Smooth muscle cell (in vitro differentiated cells): ENCODE data around the gene NBAS. TPM values are rescaled to one million over a fixed set of nuclear protein-coding genes. Genes with fewer than 3 reads are reported as not detected.

Source experiments
- DNase-seq: peaks from one replicate; lab custom pipeline; 2025; ENCODE audit not compliant: unreplicated experiment; lab: John Stamatoyannopoulos, UW
- H2AFZ ChIP-seq: fragments of 200-600 bp; sonication (generic); 2 replicates; pipeline ENCODE4 v1.6.0; 2016; ENCODE audit warnings: antibody characterized with exemption, low read depth, mild to moderate bottlenecking
- H3F3A ChIP-seq: fragments of 200-600 bp; sonication (generic); 2 replicates; pipeline ENCODE4 v1.6.0; 2017; ENCODE audit warnings: antibody characterized with exemption, low read depth
- H3K27ac ChIP-seq: fragments of 200-600 bp; sonication (generic); 2 replicates; pipeline ENCODE4 v1.5.1; 2016; ENCODE audit warnings: low read depth, mild to moderate bottlenecking
- H3K27me3 ChIP-seq: fragments of 200-600 bp; sonication (generic); 2 replicates; pipeline ENCODE4 v1.6.1; 2016; ENCODE audit warnings: low read depth, mild to moderate bottlenecking
- H3K36me3 ChIP-seq: fragments of 200-600 bp; sonication (generic); 2 replicates; pipeline ENCODE4 v1.5.1; 2016; ENCODE audit warnings: low read depth
- H3K4me1 ChIP-seq: fragments of 200-600 bp; sonication (generic); 2 replicates; pipeline ENCODE4 v1.5.1; 2016; ENCODE audit warnings: low read depth
- H3K4me2 ChIP-seq: fragments of 200-600 bp; sonication (generic); 2 replicates; pipeline ENCODE4 v1.6.0; 2016; ENCODE audit warnings: mild to moderate bottlenecking
- H3K4me3 ChIP-seq: fragments of 200-600 bp; sonication (generic); 2 replicates; pipeline ENCODE4 v1.5.1; 2016; ENCODE audit warnings: mild to moderate bottlenecking
- H3K79me2 ChIP-seq: fragments of 200-600 bp; sonication (generic); 2 replicates; pipeline ENCODE4 v1.6.0; 2016; ENCODE audit warnings: low read depth, mild to moderate bottlenecking
- H3K9ac ChIP-seq: fragments of 200-600 bp; sonication (generic); 2 replicates; pipeline ENCODE4 v1.6.0; 2016; ENCODE audit warnings: low read depth
- H3K9me3 ChIP-seq: fragments of 200-600 bp; sonication (generic); replicated peaks from 2 replicates; pipeline ENCODE4 v1.5.1; 2016; ENCODE audit warnings: low read depth
- H4K20me1 ChIP-seq: fragments of 200-600 bp; sonication (generic); 2 replicates; pipeline ENCODE4 v1.6.0; 2016; ENCODE audit warnings: low read depth
- WGBS: methylation state at CpG from one replicate; pipeline ENCODE4 v1.1.7; 2016; ENCODE audit warnings: low lambda C conversion rate; 5-methylcytosine and 5-hydroxymethylcytosine counted together
- polyA plus RNA-seq: library from polyadenylated mRNA; unstranded; fragments of >200 nt; fragmentation: Nextera tagmentation; extraction: Ambion mirVana; gene quantifications from 2 replicates; pipeline ENCODE4 v1.2.1, GENCODE V29; 2016
- total RNA-seq: library from RNA; depleted of rRNA; stranded (reverse); fragments of >200 nt; gene quantifications from 2 replicates; pipeline ENCODE4 v1.2.3, GENCODE V29; 2014
- TF ChIP-seq, protein P1 (sequence below): fragments of 200-600 bp; sonication (generic); IDR thresholded peaks from 2 replicates; pipeline ENCODE4 v1.5.1; 2017; ENCODE audit warnings: borderline replicate concordance, mild to moderate bottlenecking, antibody characterized with exemption; ENCODE audit not compliant: insufficient read depth, poor library complexity, severe bottlenecking

Gene NBAS
- total and polyA plus RNA-seq, 2 experiments from 2014 or later, result 31.2 to 51.1 TPM

DNA sequence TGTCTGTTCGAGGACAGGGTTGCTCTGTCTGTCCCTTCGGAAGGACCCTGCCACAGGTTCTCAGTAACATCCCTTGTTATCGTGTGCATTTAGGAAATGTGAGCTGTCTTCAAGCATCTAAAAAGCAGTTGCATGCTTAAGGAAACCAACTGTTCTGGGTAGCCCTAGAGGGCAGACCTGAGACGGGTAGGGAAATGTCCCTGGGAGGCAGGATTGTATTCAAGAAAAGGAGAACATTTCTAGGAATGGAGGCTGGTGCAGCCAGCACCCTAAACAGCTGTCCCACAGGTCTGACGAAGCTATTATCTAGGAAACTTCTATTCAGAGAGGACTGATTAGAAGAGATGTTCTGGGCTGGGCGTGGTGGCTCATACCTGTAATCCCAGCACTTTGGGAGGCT lies 414.2 kb downstream of the NBAS start:
- H2AFZ ChIP-seq, result no peak overlapping the region
- H3K9me3 ChIP-seq, result no peaks in the 10 kb centered on the region
- H3F3A ChIP-seq, result no peaks in the 10 kb centered on the region
- no peaks in the 10 kb centered on the region for H4K20me1 ChIP-seq
- TF ChIP-seq, protein P1, sequence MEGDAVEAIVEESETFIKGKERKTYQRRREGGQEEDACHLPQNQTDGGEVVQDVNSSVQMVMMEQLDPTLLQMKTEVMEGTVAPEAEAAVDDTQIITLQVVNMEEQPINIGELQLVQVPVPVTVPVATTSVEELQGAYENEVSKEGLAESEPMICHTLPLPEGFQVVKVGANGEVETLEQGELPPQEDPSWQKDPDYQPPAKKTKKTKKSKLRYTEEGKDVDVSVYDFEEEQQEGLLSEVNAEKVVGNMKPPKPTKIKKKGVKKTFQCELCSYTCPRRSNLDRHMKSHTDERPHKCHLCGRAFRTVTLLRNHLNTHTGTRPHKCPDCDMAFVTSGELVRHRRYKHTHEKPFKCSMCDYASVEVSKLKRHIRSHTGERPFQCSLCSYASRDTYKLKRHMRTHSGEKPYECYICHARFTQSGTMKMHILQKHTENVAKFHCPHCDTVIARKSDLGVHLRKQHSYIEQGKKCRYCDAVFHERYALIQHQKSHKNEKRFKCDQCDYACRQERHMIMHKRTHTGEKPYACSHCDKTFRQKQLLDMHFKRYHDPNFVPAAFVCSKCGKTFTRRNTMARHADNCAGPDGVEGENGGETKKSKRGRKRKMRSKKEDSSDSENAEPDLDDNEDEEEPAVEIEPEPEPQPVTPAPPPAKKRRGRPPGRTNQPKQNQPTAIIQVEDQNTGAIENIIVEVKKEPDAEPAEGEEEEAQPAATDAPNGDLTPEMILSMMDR, result no peak
- no peak overlapping the region for H3K4me3 ChIP-seq
- no peaks in the 10 kb centered on the region for H3K4me1 ChIP-seq
- no peaks in the 10 kb centered on the region for H3K79me2 ChIP-seq
- H3K36me3 ChIP-seq, result no peaks in the 10 kb centered on the region
- H3K27ac ChIP-seq, result no peak overlapping the region
- no peak overlapping the region for H3K9ac ChIP-seq
- DNase-seq, result no peak
- WGBS, result 86% methylated on average over 6 of the region's 6 CpGs
- H3K4me2 ChIP-seq, result no peak overlapping the region
- H3K27me3 ChIP-seq, result no peaks in the 10 kb centered on the region

DNA sequence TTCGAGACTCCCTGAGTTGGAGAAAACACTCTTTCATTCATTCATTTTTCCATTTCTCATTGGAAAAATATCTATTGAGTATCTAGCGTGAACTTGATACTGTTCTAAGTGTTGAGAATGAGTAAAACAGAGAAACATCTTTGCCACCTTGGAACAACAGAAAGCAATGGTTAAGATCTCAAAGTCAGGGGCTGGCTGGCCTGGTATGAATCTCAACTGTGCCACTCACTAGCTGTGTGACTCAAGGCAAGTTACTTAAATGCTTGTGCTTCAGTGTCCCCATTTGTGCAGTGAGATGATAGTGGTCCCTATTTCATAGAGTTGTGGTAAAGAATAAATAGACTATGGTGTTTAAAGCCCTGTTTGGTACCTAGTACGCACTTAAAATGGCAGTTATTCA lies 415.2 kb downstream of the NBAS start:
- TF ChIP-seq, protein P1, result no peak
- Histone ChIP-seq H3K4me1 (no peaks in the 10 kb centered on the region), H3K4me3 (no peak overlapping the region), H3K9me3 (no peaks in the 10 kb centered on the region), H4K20me1 (no peaks in the 10 kb centered on the region), H3K79me2 (no peaks in the 10 kb centered on the region), H3K27ac (peak overlapping the region; percentile 68), H3K27me3 (no peaks in the 10 kb centered on the region), H3K36me3 (no peaks in the 10 kb centered on the region), H2AFZ (no peak overlapping the region), H3F3A (no peaks in the 10 kb centered on the region), H3K4me2 (no peak overlapping the region), H3K9ac (no peak overlapping the region)
- no peak for DNase-seq
- 95% methylated on average over 3 of the region's 3 CpGs for WGBS

DNA sequence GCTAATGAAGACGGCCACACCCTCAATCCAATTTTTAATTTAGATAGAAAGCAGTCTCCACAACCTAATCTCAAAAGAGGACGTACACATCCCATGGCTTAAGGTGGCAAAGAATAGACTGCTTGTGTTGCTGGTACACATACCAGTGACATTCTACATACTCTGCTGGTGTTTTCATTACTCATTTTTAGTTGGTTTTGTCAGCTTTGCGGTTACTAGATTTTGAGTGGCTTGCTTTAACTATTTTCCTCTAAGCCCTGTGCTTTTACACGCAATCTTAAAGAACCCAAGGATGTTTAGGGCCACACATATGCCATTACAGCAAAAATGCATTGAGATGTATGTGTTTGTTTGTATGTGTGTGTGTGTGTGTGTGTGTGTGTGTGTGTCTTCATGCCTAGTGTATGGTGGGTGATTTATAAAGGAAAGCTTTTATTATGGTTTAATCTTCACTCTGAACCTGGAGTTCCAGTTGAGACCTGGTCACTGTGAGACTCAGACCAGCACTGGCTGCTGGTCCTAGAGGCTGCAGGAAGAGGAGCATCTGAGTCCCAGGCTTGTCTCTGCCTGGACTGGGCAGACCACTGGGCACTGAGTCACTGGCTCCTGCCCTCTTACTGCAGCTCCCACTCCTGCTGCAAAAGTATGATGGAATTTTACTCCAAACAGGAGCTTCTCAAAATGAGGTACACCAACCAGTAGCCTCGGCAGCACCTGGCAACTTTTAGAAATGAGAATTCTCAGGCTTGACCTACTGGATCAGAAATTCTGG lies 415.9 kb downstream of the NBAS start:
- Histone ChIP-seq H2AFZ (no peak overlapping the region), H3F3A (no peaks in the 10 kb centered on the region), H3K4me1 (no peaks in the 10 kb centered on the region), H3K4me2 (no peak overlapping the region), H3K27me3 (no peaks in the 10 kb centered on the region), H3K79me2 (no peaks in the 10 kb centered on the region), H4K20me1 (no peaks in the 10 kb centered on the region), H3K27ac (peak overlapping the region; percentile 68), H3K9me3 (no peaks in the 10 kb centered on the region), H3K9ac (no peak overlapping the region), H3K4me3 (no peak overlapping the region), H3K36me3 (no peaks in the 10 kb centered on the region)
- TF ChIP-seq, protein P1, result no peak
- WGBS, result 54% methylated on average over 5 of the region's 5 CpGs
- no peak for DNase-seq
